Thyroid gland (tissue), 4 donors: ENCODE data around the gene MGST3. TPM values are rescaled to one million over a fixed set of nuclear protein-coding genes. Genes with fewer than 3 reads are reported as not detected.

Source experiments
- DNase-seq, 2 donors: peaks; one replicate each; pipeline ENCODE4 v3.0.0-alpha.2; 2019
- H3K27ac ChIP-seq, 3 donors: fragments of 200-600 bp; sonication (generic); 1 replicate in 2 of 3; 2 replicates in 1 of 3; pipeline ENCODE4 v1.5.1; 2016 to 2019; ENCODE audit warnings: mild to moderate bottlenecking in 1 of 3, moderate library complexity in 1 of 3
- H3K27me3 ChIP-seq: fragments of 200-600 bp; sonication (generic); one replicate; pipeline ENCODE4 v1.5.1; 2019
- H3K36me3 ChIP-seq, 2 donors: fragments of 200-600 bp; sonication (generic); one replicate each; pipeline ENCODE4 v1.5.1; 2016 to 2019
- H3K4me1 ChIP-seq, 2 donors: fragments of 200-600 bp; sonication (generic); one replicate each; pipeline ENCODE4 v1.5.1; 2017 to 2019
- H3K4me3 ChIP-seq, 3 donors: fragments of 200-600 bp; sonication (generic); replicated peaks in 1 of 3; 1 replicate in 2 of 3; 2 replicates in 1 of 3; pipeline ENCODE4 v1.5.1; 2016; ENCODE audit warnings: mild to moderate bottlenecking in 1 of 3
- H3K9me3 ChIP-seq: fragments of 200-600 bp; sonication (generic); one replicate; pipeline ENCODE4 v1.5.1; 2017
- POLR2A ChIP-seq, 2 donors: fragments of 450-650 bp; IDR thresholded peaks; one replicate each; pipeline ENCODE4 v1.6.1; 2017; ENCODE audit warnings: antibody characterized with exemption in 2 of 2, mild to moderate bottlenecking in 2 of 2, moderate library complexity in 1 of 2
- WGBS, 2 donors: methylation state at CpG; one replicate each; pipeline ENCODE4 v1.1.5; 2017; 5-methylcytosine and 5-hydroxymethylcytosine counted together
- intact Hi-C: fragments of 100-400 bp; cut with DNase I; formaldehyde crosslinking; loops from one replicate; pipeline ENCODE4 v1.15.1; 2023
- total RNA-seq, 4 donors: library from RNA; depleted of rRNA; stranded (reverse); fragments of >200 nt; gene quantifications; one replicate each; pipeline ENCODE4 v1.2.3, GENCODE V29; 2016
- TF ChIP-seq, protein P1 (sequence below), 6 experiments: fragments of 200-600 bp in 3 of 6; fragments of 450-650 bp in 3 of 6; sonication (generic) in 3 of 6; IDR thresholded peaks; one replicate each; pipeline ENCODE4 v1.5.1; 2016 to 2019; ENCODE audit warnings: antibody characterized with exemption in 6 of 6, mild to moderate bottlenecking in 2 of 6, inconsistent platforms in 1 of 6, moderate library complexity in 1 of 6

Gene MGST3
- total RNA-seq, 4 donors from 2014 or later = 146 to 366 (median 307) TPM

DNA sequence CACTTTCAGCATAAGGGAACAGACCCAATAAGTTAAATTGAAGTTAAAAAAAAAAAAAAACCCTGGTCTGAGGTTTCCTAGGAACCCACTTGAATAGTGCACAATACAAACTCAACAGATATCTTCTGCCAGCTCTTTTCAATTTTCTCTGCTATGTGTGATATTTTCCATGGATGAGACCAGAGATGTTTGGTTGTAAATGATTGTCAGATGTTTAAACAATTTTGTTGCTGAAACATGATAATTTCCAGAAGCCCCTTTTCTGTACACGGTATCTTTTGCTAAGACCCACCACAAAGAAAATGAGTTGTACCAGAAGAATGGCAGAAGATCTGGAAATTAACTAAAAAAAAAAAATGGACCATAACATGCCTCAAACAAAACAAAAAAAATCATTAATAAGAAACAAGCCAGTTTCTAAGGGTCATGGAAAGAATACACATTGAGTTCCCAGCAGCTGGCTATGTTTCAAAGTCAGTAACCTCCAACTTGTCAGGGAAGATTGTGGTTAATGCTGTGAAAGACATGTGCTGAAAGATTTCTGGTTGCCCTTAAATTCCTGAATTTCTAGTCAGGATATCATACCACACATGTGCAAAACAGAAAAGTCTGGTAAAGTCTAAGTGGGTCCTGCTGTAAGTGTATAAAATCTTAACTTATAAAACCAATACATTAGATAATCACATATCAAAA, 35.6 kb upstream of the MGST3 start:
- Histone ChIP-seq H3K4me3 (no peak overlapping the region), H3K27ac (no peak overlapping the region), H3K27me3 (no peaks in the 10 kb centered on the region), H3K9me3 (no peaks in the 10 kb centered on the region), H3K4me1 (peaks cover 0 to 4% of the 10 kb centered on the region in 2 donors), H3K36me3 (no peaks in the 10 kb centered on the region)
- DNase-seq = no peak
- intact Hi-C loops = no loop called here
- TF ChIP-seq, protein P1, sequence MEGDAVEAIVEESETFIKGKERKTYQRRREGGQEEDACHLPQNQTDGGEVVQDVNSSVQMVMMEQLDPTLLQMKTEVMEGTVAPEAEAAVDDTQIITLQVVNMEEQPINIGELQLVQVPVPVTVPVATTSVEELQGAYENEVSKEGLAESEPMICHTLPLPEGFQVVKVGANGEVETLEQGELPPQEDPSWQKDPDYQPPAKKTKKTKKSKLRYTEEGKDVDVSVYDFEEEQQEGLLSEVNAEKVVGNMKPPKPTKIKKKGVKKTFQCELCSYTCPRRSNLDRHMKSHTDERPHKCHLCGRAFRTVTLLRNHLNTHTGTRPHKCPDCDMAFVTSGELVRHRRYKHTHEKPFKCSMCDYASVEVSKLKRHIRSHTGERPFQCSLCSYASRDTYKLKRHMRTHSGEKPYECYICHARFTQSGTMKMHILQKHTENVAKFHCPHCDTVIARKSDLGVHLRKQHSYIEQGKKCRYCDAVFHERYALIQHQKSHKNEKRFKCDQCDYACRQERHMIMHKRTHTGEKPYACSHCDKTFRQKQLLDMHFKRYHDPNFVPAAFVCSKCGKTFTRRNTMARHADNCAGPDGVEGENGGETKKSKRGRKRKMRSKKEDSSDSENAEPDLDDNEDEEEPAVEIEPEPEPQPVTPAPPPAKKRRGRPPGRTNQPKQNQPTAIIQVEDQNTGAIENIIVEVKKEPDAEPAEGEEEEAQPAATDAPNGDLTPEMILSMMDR (IDR thresholded peaks at IDR 0.05) = no peak
- no peak for TF ChIP-seq POLR2A (IDR thresholded peaks at IDR 0.05)
- 63 to 74% methylated on average over 1 of the region's 1 CpG for WGBS, 2 donors

DNA sequence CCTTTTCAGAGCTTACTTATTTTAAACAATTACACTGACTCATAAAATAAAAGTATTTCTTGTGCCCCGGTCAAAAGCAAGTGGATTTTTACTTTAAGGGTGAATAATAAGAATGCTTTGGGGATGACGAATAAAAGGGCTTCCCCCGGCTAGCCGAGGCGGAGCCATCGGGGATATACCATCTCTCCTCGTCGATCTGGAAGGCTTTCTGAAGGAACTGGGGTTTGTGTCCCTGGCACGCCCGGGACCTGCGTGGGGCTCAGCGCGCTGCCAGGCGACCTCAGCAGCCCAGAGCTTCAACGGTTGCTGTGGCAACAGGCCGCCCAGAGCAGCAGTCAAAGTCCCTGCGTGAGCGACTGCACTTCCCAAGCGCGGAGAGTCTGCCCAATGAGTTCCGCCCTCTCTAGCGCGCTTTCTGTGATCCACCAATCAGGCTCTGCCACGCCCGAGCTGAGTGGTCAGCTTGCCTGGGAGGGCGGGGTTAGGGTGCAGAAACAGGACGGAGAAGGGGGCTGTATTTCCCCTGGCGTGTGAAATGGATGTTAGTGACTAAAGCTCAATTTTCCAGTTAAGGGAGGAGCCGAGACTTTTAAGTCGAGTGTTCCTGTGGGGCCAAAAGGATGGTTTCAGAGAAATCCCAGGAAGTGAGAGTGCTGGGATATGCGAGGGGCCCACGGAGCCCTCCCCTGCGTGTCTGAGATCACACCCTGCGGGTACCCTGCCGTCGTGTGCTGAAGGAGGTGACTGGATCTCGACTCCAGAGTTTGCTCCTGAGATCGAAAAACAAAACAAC, 33.0 kb upstream of the MGST3 start:
- peaks cover 9 to 11% of the 10 kb centered on the region in 2 donors for H3K4me1 ChIP-seq
- peak overlapping the region; percentile 48 to 78 (median 66) for H3K27ac ChIP-seq
- 1% methylated on average over 31 to 34 of the region's 38 CpGs for WGBS, 2 donors
- intact Hi-C loops = no loop called here
- H3K4me3 ChIP-seq = peak overlapping the region in 2 of 3 donors; percentile 38 to 43
- peak in 1 of 2 donors; percentile 84 for TF ChIP-seq POLR2A (IDR thresholded peaks at IDR 0.05)
- TF ChIP-seq, protein P1 (IDR thresholded peaks at IDR 0.05) = no peak
- no peaks in the 10 kb centered on the region for H3K27me3 ChIP-seq
- DNase-seq = peak; percentile 99
- H3K9me3 ChIP-seq = no peaks in the 10 kb centered on the region
- no peaks in the 10 kb centered on the region for H3K36me3 ChIP-seq

DNA sequence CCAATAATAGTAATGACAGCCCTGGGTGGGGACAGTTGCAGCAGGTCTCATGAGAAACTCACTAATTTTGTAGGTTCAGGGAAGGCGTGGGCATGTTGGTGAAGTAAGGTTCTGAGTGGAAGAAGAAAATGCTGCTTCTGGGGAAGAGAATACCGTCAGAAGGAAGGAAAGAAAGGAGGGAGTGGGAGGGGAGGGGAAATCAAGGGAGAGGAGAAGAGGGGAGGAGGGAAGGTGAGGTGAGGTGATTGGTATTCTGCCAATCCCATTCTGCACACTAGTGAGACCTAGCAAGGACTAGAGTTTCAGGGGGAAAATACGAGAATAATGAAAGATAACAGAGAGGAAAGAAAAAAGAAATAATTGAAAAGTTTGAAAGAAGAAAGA, 32.4 kb upstream of the MGST3 start:
- H3K36me3 ChIP-seq = no peaks in the 10 kb centered on the region
- WGBS, 2 donors = 20 to 24% methylated on average over 3 of the region's 3 CpGs
- H3K4me3 ChIP-seq = peak overlapping the region in 2 of 3 donors; percentile 38 to 43
- no peaks in the 10 kb centered on the region for H3K27me3 ChIP-seq
- no peak for TF ChIP-seq POLR2A (IDR thresholded peaks at IDR 0.05)
- TF ChIP-seq, protein P1 (IDR thresholded peaks at IDR 0.05) = no peak
- intact Hi-C loops = no loop called here
- peak overlapping the region; percentile 48 to 78 (median 66) for H3K27ac ChIP-seq
- H3K9me3 ChIP-seq = no peaks in the 10 kb centered on the region
- DNase-seq = peak in 1 of 2 donors; percentile 8
- peaks cover 9 to 11% of the 10 kb centered on the region in 2 donors for H3K4me1 ChIP-seq

DNA sequence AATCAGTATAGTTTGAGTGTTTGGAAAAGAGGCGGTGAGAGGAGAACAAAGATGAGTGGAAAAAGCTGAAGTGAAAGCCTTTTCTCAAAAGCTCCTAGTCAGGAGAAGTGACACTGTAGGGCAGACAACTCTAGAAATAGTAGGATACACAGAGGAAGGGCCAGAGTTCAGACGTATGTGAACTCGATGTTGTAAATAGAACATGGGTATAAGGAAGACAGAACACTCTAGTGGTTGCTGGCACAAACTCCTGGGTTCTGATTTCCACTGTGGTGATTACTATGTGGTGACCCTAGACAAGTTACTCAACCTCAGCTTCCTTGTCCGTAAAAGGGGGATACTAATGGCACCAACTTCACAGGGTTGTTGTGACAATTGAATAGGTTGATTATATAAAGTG, 30.2 kb upstream of the MGST3 start:
- Histone ChIP-seq H3K4me1 (peaks cover 9 to 11% of the 10 kb centered on the region in 2 donors), H3K4me3 (no peak overlapping the region), H3K36me3 (no peaks in the 10 kb centered on the region), H3K27me3 (no peaks in the 10 kb centered on the region), H3K9me3 (no peaks in the 10 kb centered on the region), H3K27ac (no peak overlapping the region)
- peak; percentile 9 to 43 for DNase-seq
- 42 to 58% methylated on average over 4 of the region's 4 CpGs for WGBS, 2 donors
- TF ChIP-seq POLR2A (IDR thresholded peaks at IDR 0.05) = no peak
- TF ChIP-seq, protein P1 (IDR thresholded peaks at IDR 0.05) = no peak
- intact Hi-C loops = loop anchor here (5.0 to 10.0 kb wide), 2 partner anchors 164 to 312 kb away; partner anchors contain the start of gene TMCO1
